Breast epithelium (tissue), 4 donors: ENCODE measurements around the gene ATXN7L1. TPM values are rescaled to one million over a fixed set of nuclear protein-coding genes. Genes with fewer than 3 reads are reported as not detected.

ENCODE experiments used
- DNase-seq, 2 donors: peaks; one replicate each; pipeline ENCODE4 v3.0.0-alpha.2; 2019; ENCODE audit warnings: low spot score in 2 of 2
- H3K27ac ChIP-seq, 2 donors: fragments of 200-600 bp; sonication (generic) in 1 of 2; one replicate each; pipeline ENCODE4 v1.5.1; 2016 to 2019; ENCODE audit warnings: mild to moderate bottlenecking in 1 of 2
- H3K27me3 ChIP-seq, 2 donors: fragments of 200-600 bp; sonication (generic) in 1 of 2; one replicate each; pipeline versions ENCODE4 v1.5.1 to v1.6.0; 2017 to 2019; ENCODE audit warnings: control low read depth in 1 of 2, mild to moderate bottlenecking in 1 of 2
- H3K36me3 ChIP-seq: fragments of 200-600 bp; one replicate; pipeline ENCODE4 v1.5.1; 2019
- H3K4me1 ChIP-seq, 2 donors: fragments of 200-600 bp; sonication (generic); one replicate each; pipeline ENCODE4 v1.5.1; 2016 to 2019; ENCODE audit warnings: control low read depth in 1 of 2
- H3K4me3 ChIP-seq, 3 donors: fragments of 200-600 bp; sonication (generic); 1 replicate in 2 of 3; 2 replicates in 1 of 3; pipeline ENCODE4 v1.5.1; 2016 to 2019; ENCODE audit warnings: mild to moderate bottlenecking in 3 of 3, moderate library complexity in 2 of 3
- H3K9me3 ChIP-seq, 2 donors: fragments of 200-600 bp; sonication (generic) in 1 of 2; one replicate each; pipeline ENCODE4 v1.5.1; 2016 to 2019; ENCODE audit warnings: control low read depth in 1 of 2
- POLR2A ChIP-seq: fragments of 450-650 bp; IDR thresholded peaks from one replicate; pipeline ENCODE4 v1.6.1; 2016; ENCODE audit warnings: antibody characterized with exemption, mild to moderate bottlenecking, moderate library complexity
- POLR2AphosphoS5 ChIP-seq, 3 donors: sonication (generic); formaldehyde crosslinking; IDR thresholded peaks; one replicate each; pipeline ENCODE4 v1.6.1; 2017; ENCODE audit warnings: antibody characterized with exemption in 3 of 3
- intact Hi-C: fragments of 100-400 bp; cut with DNase I; formaldehyde crosslinking; loops from one replicate; pipeline ENCODE4 v1.15.1; 2023; ENCODE audit warnings: low total_unique reads
- total RNA-seq, 3 donors: library from RNA; depleted of rRNA; stranded (reverse); fragments of >200 nt; gene quantifications; one replicate each; pipeline ENCODE4 v1.1.0, GENCODE V29; 2016
- TF ChIP-seq, protein P1 (sequence below), 3 donors: fragments of 450-650 bp; IDR thresholded peaks; one replicate each; pipeline ENCODE4 v1.5.1; 2016 to 2017; ENCODE audit warnings: antibody characterized with exemption in 3 of 3, mild to moderate bottlenecking in 3 of 3, moderate library complexity in 3 of 3

ATXN7L1 gene
- total RNA-seq, 3 donors from 2014 or later: 10.7 to 18.4 (median 12.5) TPM

DNA sequence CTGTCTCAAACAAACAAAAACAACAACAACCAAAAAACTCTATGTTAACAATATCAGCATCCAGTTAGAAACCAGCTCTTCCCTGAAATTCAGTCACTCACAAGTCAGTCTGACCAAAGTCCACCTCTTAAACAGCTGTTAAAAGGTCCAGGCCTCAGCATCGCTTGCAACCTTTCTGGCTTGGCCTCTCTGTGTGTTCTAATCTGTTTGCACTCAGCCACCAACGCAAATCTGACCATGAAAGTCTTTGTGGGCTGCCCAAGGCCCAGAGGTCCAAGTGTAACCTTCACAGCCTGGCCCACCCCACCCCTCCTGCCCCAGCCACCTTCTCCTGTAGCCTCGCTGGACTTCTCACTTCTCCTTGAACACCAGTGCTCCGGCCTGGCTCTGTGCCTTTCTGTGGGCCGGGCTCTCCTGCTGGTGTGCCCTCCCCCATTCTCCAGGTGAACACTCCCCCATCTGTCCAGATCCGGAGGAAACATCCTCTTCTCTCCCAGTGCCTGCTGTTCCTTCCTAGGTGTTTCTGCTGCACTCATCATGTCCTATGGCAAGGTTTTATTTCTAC, 222.9 kb downstream of the ATXN7L1 start:
- Histone ChIP-seq H3K9me3 (no peaks in the 10 kb centered on the region), H3K4me1 (no peaks in the 10 kb centered on the region)
- DNase-seq: no peak

DNA sequence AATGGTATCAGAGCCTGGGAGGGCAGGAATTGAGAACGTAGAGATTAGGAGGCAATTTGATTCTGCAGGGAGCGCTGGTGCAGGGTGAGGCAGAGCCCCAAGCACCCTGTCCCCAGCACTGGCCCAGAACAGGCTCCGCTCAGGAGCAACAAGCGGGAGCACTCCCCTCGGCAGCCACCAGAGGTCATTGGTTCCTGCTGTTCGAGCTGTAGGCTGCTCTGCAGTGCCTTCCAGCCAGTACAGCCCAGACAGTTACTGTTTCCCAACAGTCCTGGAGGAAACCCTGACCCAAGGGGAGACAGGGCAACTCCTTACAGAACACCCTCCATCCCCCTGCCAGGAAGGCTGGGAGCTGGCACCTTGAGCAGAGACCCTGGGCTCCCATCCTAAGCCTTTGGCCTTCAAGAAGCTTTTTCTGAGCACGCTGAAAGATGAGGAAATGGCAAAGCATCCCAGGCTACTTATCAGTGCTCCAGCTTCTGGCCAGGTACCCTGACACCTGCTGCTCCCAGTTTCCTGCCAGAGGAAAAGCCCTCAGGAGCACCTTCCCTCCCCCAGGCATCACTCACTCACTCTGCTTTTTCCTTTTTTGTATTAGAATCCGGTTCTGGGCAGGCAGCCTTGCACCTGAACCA, 223.9 kb downstream of the ATXN7L1 start:
- Histone ChIP-seq H3K36me3 (no peaks in the 10 kb centered on the region), H3K4me1 (no peaks in the 10 kb centered on the region), H3K4me3 (no peak overlapping the region), H3K9me3 (no peaks in the 10 kb centered on the region), H3K27me3 (no peaks in the 10 kb centered on the region), H3K27ac (no peak overlapping the region)
- DNase-seq: peak; percentile 52 to 73
- TF ChIP-seq, protein P1, sequence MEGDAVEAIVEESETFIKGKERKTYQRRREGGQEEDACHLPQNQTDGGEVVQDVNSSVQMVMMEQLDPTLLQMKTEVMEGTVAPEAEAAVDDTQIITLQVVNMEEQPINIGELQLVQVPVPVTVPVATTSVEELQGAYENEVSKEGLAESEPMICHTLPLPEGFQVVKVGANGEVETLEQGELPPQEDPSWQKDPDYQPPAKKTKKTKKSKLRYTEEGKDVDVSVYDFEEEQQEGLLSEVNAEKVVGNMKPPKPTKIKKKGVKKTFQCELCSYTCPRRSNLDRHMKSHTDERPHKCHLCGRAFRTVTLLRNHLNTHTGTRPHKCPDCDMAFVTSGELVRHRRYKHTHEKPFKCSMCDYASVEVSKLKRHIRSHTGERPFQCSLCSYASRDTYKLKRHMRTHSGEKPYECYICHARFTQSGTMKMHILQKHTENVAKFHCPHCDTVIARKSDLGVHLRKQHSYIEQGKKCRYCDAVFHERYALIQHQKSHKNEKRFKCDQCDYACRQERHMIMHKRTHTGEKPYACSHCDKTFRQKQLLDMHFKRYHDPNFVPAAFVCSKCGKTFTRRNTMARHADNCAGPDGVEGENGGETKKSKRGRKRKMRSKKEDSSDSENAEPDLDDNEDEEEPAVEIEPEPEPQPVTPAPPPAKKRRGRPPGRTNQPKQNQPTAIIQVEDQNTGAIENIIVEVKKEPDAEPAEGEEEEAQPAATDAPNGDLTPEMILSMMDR (IDR thresholded peaks at IDR 0.05): peak; percentile 69 to 91 (median 81)
- peak in 1 of 3 donors; percentile 52 for TF ChIP-seq POLR2AphosphoS5 (IDR thresholded peaks at IDR 0.05)
- TF ChIP-seq POLR2A: no peak
- intact Hi-C loops: loop anchor here (10.0 kb wide), 1 partner anchor 382 kb away; no protein-coding TSS in a partner anchor

More for the DNA sequence above, 222.9 kb downstream of the ATXN7L1 start:
- H3K27me3 ChIP-seq: no peaks in the 10 kb centered on the region
- H3K4me3 ChIP-seq: no peak overlapping the region
- H3K27ac ChIP-seq: no peak overlapping the region
- TF ChIP-seq, protein P1 (IDR thresholded peaks at IDR 0.05): no peak
- no peak for TF ChIP-seq POLR2A
- intact Hi-C loops: loop anchor here (10.0 kb wide), 1 partner anchor 381 kb away; no protein-coding TSS in a partner anchor
- H3K36me3 ChIP-seq: no peaks in the 10 kb centered on the region

DNA sequence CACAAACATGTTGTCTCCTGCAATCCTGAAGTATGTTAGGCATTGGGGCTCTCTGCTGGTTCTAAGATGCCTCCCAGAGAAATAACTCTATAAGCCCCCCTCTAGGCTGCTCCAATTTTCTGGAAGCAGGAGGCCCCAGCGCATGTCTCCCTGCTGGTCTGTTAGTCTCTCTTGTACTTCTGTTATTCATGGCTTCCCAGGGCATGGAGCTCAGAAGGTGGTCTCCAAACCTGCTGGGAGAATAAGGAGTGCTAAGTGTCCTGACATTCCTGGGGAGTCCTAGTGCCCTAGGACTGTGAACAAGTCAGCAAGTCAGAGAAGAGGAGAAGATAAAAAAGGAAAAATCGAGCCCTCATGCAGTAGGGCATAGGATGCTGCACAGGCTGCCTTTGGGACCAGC, 224.6 kb downstream of the ATXN7L1 start:
- H3K36me3 ChIP-seq: no peaks in the 10 kb centered on the region
- H3K4me3 ChIP-seq: no peak overlapping the region
- H3K4me1 ChIP-seq: no peaks in the 10 kb centered on the region
- no peak overlapping the region for H3K27ac ChIP-seq
- no peak for DNase-seq
- H3K27me3 ChIP-seq: no peaks in the 10 kb centered on the region
- no peaks in the 10 kb centered on the region for H3K9me3 ChIP-seq
- intact Hi-C loops: loop anchor here (10.0 kb wide), 1 partner anchor 383 kb away; no protein-coding TSS in a partner anchor
- TF ChIP-seq POLR2A (no peak), POLR2AphosphoS5 (IDR thresholded peaks at IDR 0.05) (no peak)
- TF ChIP-seq, protein P1 (IDR thresholded peaks at IDR 0.05): no peak

DNA sequence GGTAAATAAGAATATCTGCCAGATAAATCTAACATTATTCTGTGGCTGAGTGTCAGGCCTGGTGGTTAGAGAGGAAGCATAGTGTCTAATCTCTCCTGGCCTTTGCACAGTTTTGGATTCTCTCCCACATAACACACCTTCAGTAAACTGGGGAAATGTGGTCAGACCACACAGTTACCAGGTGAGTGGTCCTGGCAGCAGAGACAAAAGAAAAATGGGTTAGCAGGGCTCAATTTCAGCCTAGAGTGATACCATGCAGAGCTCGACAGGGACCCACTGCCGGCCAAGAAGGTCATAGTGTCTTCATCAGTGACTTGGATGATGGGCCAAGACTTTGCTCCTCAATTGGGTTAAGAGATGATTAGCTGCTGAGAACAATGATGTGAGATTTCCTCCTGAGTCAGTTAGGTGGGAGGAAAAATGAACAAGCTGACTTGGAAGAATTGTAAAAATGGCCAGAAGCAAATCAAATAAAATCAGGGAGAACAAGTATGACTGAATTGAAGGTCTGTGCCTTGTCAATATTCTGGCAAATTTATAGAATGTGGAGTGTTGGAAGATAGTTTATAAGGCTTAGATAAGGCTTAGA, 225.9 kb downstream of the ATXN7L1 start:
- no peak for TF ChIP-seq POLR2A
- TF ChIP-seq, protein P1 (IDR thresholded peaks at IDR 0.05): no peak
- no peak for TF ChIP-seq POLR2AphosphoS5 (IDR thresholded peaks at IDR 0.05)
- H3K9me3 ChIP-seq: no peaks in the 10 kb centered on the region
- no peaks in the 10 kb centered on the region for H3K4me1 ChIP-seq
- no peak overlapping the region for H3K4me3 ChIP-seq
- no peaks in the 10 kb centered on the region for H3K36me3 ChIP-seq
- H3K27me3 ChIP-seq: no peaks in the 10 kb centered on the region
- intact Hi-C loops: loop anchor here (10.0 kb wide), 1 partner anchor 384 kb away; no protein-coding TSS in a partner anchor
- DNase-seq: no peak
- no peak overlapping the region for H3K27ac ChIP-seq
